ENCODE results near the gene ZDHHC23. TPM values are rescaled to one million over a fixed set of nuclear protein-coding genes. Genes with fewer than 3 reads are reported as not detected.

Gene ZDHHC23, protein sequence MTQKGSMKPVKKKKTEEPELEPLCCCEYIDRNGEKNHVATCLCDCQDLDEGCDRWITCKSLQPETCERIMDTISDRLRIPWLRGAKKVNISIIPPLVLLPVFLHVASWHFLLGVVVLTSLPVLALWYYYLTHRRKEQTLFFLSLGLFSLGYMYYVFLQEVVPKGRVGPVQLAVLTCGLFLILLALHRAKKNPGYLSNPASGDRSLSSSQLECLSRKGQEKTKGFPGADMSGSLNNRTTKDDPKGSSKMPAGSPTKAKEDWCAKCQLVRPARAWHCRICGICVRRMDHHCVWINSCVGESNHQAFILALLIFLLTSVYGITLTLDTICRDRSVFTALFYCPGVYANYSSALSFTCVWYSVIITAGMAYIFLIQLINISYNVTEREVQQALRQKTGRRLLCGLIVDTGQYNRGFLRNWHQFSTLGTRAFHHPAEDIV
- total RNA-seq (2022; extraction: Qiagen RNA extraction), result 2.9 to 3.6 TPM (median 3.1 TPM) in 5 replicates

DNA sequence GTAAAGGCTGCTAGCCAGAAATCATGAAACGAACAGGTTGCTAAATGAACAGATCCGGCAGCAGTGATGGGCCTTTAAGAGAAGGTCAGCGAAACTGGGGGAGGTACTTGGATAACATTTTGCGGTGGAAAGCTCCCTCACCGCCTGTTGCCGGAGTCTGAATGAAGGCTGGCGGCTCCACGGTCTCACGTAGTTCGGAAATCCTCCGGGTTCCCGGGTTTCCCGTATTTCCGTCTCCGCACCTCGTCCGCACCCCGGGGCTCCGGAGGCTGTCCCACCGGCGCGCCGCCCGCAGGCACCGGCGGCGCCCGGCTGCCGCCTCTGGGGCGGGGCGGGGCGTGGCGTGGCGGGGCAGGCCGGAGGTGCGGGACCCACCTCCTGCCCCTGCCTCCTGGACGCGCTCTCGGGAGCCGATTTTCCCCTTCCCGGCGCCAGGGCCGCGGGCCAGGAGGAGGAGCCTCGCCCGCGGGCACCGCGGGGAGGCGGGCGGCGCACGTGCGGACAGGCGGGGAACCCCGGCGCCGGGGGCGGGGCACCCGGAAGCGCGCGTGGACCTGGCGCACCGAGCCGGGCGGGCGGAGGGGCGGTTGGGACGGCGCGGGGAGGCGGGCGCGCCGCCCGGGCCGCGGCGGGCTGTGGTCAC, at the start of gene ZDHHC23:
Gene ZDHHC23 (plus strand): TSS at position 642 of the 643 bp plus-strand sequence. CDS start 790 bp downstream, outside the sequence.

Other genes with a start within 250 kb of the ZDHHC23 start
- 134 to 185 TPM (median 143 TPM) in 5 replicates for gene NAA50, start 201.8 kb upstream of the ZDHHC23 start, total RNA-seq (2022; extraction: Qiagen RNA extraction)
- gene ATP6V1A, start 201.0 kb upstream of the ZDHHC23 start, total RNA-seq (2022; extraction: Qiagen RNA extraction), result 15.4 to 19.9 TPM (median 16.7 TPM) in 5 replicates
- gene GRAMD1C, start 109.2 kb upstream of the ZDHHC23 start, total RNA-seq (2022; extraction: Qiagen RNA extraction), result 0.24 to 0.78 TPM (median 0.46 TPM) in 5 replicates
- 1.3 to 1.9 TPM (median 1.5 TPM) in 5 replicates for gene CCDC191, start 108.5 kb downstream of the ZDHHC23 start, total RNA-seq (2022; extraction: Qiagen RNA extraction)
- 19.6 to 25.3 TPM (median 20.7 TPM) in 5 replicates for gene QTRT2, start 108.7 kb downstream of the ZDHHC23 start, total RNA-seq (2022; extraction: Qiagen RNA extraction)
- not detected in 5 replicates for gene DRD3, start 231.0 kb downstream of the ZDHHC23 start, total RNA-seq (2022; extraction: Qiagen RNA extraction)

Data from A549 treated with AZD2906 at 1 μM for 4 hours (cell line).